HG03025 (cell line): ENCODE data around the gene MRPL44.
"Not testable (repeated sequence)": the region's sequence is repeated elsewhere in the genome, so short reads cannot be mapped to it uniquely, and the experiment has no call there.

Experiments
- ATAC-seq: cut with Tn5 transposase; IDR thresholded peaks from one replicate; pipeline ENCODE4 v1.9.1; 2021; ENCODE audit warnings: mild to moderate bottlenecking, moderate library complexity; ENCODE audit not compliant: unreplicated experiment, low FRiP score

Gene MRPL44

GRCh38 chr2:223935459-223936125 lies 21.7 kb upstream of the MRPL44 start:
- no peak for ATAC-seq

DNA sequence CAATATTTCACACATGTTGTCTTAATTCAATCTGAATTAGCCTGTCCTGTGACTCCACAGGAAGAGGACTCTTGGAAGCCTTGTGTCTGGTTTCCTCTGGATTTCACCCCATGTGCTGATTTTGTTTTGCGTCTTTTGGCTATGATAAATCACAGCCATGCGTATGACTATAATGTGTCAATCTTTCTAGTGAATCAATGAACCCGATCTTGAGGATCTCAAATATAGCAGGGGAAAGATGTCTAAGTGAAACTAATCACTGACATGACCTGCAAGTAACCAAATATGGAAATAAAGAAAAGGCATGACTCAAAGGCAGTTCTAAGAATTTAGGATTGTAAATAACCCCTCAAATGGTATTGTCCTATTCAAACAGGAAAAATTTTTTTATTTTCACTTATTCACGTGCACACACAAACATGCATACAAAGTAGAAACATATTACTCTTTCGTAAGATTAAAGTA lies 20.4 kb upstream of the MRPL44 start:
- no peak for ATAC-seq

DNA sequence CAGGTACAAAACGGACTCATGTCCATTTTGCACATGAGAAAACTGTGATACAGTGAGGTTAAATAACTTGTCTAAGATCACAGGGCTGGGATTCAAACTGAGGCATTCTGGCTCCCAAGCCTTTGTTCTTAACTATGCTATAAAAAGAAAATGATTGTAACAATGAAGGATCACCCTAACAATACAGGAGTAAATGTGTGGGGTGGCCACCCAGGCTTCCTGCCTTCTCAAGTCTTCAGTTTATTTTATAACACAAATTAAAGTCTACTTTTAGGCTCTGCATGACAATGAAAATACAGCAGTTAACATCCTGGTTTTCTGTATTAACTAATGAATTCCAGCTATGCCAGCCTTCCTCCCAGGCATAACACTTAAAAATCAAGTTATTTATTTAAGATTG lies 19.7 kb upstream of the MRPL44 start:
- no peak for ATAC-seq

DNA sequence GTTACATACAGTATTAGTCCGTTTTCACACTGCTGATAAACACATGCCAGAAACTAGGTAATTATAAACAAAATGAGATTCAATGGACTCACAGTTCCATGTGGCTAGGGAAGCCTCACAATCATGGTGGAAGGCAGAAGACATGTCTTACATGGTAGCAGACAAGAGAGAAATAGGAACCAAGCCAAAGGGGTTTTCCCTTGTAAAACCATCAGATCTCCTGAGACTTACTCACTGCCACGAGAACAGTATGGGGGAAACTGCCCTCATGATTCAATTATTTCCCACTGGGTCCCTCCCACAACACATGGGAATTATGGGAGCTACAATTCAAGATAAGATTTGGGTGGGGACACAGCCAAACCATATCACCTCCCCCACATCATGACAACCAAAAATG lies 17.8 kb upstream of the MRPL44 start:
- ATAC-seq = not testable (repeated sequence)

- peak; percentile 55 for ATAC-seq
Measured at GRCh38 chr2:223941579-223942277, 15.5 kb upstream of the MRPL44 start.

DNA sequence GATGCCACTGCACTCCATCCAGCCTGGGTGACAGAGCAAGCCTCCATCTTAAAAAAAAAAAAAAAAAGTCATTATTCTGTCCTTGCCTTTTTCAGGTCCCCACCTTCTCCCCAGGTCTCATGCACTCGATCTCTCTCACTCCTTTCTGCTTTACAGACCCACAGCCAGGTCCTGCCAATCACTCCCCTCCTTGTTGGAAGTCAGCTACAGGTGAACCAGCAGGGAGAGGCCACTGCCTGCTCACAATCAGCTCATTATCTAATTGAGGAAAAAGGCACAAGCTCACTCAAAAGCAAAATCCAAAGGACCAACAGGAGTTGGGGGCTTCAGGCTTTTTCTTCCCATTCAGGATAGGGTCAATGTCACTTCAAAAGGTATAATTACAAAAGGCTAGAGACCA lies 14.1 kb upstream of the MRPL44 start:
- ATAC-seq = no peak

DNA sequence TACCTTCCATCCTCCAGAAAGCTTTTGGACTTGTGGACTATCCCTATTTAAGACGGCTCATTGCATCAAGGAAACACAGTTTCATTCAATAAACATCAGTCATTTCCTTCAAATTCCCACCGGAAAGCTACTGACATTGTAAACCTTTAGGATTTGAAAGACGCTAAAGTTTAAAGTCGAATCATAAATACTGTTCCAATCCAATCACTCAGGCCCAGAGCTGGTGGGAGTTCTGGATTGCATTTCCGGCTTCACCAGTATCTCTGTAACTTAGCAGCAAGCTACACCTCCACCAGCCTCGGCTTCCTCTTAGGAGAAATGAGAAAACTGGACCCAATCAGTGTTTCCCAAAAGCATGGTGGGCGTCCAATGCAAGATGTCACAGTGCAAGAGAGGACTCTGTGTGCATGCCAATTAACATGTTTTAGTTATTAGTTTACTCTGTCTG lies 13.7 kb upstream of the MRPL44 start:
- no peak for ATAC-seq

- no peak for ATAC-seq
Measured at GRCh38 chr2:223944166-223944702, 13.0 kb upstream of the MRPL44 start.

DNA sequence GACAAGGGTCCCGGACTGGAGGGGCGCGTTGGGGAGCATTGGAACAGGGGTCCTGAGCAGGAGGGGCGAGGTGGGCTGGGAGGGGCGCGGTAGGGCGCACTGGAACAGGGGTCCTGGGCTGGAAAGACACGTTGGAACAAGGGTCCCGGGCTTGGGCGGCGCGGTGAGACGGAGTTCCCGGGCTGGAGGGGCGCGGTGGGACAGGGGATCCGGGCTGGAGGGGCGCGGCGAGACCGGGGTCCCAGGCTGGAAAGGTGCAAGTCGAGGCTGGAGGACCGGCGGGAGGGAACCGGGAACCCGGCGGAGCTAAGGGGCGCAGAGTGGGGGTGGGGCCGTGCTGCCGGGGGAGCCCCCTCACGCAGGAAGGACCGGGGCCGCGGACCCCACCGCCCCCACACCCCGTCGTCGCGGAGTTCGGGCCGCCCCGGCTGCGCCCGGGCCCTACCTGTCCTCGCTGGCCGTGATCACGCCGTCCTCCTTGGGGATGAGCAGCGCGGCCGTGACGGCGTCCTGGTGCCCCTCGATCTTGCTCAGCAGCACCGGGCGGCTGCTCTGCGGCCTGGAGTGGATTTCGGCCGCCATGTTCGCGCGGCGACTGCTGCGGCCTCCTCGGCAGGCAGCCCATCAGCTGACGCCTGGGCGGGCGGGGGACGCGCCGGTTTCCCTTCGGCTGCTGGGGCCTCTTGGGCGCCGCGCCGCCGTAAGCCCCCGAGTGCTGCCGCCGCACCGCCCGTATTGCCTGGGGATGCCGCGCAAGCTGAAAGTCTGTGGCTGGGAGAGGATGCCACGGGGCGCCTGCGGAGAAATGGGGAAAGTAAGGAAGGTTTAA lies 12.3 kb upstream of the MRPL44 start, which contains the start of gene WDFY1:
TSS of gene WDFY1 (minus strand) at position 633 of the 829 bp plus-strand sequence. CDS start at position 582, 51 bp downstream.
- peak; percentile 71 for ATAC-seq

DNA sequence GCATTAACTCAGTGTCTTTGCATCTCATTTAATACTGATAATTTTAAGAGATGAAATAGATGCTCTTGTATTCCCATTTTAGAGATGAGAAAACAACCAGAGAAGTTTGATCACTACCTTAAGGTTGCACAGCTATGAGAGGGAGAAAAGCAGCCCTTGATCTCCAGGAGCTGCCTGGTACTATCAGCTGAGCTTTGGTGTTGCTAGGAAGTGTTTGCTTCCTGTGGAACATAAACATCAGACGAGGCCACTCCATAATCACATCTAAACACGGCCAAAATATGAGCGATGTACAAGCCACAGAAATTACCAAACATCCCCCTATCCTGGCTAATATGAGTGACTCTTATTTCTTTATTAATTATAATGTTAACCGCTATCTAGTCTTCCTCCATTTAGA lies 11.5 kb upstream of the MRPL44 start:
- no peak for ATAC-seq

GRCh38 chr2:223947711-223948205 lies 9.5 kb upstream of the MRPL44 start:
- no peak for ATAC-seq

- ATAC-seq = no peak
Measured at GRCh38 chr2:223949241-223949840, 7.9 kb upstream of the MRPL44 start.

- no peak for ATAC-seq
Measured at GRCh38 chr2:223950448-223951347, 6.6 kb upstream of the MRPL44 start.

DNA sequence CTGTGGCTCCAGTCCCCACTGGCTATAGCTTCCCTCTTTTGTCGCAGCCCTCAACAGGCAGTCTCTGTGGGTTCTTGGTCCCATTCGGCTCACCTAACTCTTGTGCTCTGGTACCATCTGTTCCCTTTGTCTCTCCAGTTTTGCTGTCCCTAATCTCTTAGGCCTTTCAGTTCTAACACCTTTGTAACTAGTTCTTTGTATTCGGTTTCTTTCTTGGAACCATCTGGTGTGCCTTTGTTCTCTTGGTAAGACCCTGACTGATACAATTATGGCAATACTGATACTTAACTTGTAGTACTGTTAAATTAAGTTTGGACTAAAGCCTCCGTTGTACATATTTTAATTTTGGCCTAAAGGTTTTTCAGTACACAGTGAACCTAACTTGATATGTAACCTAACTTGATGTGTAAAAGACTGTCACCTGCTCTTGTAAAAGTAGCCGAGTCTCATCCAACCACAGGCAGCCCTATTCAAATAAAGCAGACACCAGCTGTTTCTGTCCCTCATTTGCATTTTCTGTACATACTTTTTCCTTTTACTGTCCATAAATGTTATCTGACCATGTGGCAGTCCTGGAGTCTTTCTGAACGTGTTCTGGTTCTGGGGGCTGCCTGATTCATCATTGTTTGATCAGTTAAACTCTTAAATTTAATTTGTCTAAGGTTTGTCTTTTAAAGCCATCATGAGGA lies 4.8 kb upstream of the MRPL44 start:
- peak; percentile 44 for ATAC-seq

GRCh38 chr2:223954401-223954800 lies 2.9 kb upstream of the MRPL44 start:
- no peak for ATAC-seq

DNA sequence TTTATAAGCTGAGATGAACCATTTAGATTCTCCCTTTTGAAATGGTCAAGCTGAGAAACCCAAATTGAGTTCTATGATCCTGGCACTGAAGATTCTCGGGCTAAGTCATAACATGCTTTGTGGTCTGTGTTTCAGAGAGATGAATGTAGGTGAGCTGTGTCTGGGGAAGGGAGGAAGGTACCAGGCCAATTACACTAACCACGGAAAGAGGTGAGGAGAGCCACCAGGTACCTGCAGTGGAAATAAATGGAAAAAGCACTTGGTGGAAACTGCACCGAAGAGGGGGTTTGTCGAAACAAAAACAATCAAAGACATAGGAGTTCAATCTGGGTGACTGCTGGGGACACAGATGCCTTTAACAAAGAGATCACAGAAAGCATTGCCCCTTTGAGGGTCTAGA lies 963 bp upstream of the MRPL44 start:
- ATAC-seq = no peak

DNA sequence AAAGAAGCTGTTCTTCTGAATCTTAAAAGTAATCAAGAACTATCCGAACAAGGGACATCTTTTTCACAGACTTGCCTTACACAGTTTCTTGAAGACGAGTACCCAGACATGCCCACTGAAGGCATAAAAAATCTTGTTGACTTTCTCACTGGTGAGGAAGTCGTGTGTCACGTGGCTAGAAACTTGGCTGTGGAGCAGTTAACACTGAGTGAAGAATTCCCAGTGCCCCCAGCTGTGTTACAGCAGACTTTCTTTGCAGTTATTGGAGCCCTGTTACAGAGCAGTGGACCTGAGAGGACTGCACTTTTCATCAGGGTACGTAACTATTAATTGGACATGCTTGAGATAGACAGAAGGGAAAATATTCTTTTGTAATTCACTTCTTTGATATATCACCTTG lies 2.4 kb downstream of the MRPL44 start:
- ATAC-seq = no peak

DNA sequence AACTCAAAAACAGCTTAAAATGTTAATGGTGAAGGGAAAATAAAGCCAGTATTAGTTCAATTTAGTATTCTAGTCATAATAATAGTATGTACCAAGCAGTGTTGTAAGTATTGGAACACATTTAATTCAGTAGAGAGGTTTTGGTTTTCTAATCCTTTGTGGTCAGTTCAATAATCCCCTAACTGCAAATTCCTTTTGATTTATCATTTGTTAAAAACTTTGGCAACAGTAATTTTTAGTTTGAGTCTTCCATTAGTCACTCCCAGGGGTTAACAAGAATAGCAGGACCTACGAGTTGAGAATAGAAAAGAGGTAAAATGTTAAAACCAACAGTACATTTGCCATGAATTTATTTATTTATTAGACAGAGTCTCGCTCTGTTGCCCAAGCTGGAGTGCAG lies 10.7 kb downstream of the MRPL44 start:
- no peak for ATAC-seq

GRCh38 chr2:223969315-223969714 lies 12.1 kb downstream of the MRPL44 start:
- no peak for ATAC-seq
